SK-N-SH treated with all-trans-retinoic acid at 6 μM for 48 hours (cell line): Measurements from ENCODE around the gene WDFY2.

Source experiments
- BACH2 ChIP-seq: fragments of 250-450 bp; sonication (Bioruptor Pico); IDR thresholded peaks from 2 replicates; pipeline ENCODE4 v1.9.0; 2021; ENCODE audit warnings: mild to moderate bottlenecking, borderline replicate concordance
- ESRRG ChIP-seq: fragments of 250-450 bp; sonication (Bioruptor Pico); IDR thresholded peaks from 2 replicates; pipeline ENCODE4 v1.6.1; 2021; ENCODE audit warnings: mild to moderate bottlenecking
- OSR1 ChIP-seq: fragments of 250-450 bp; sonication (Bioruptor Pico); IDR thresholded peaks from 2 replicates; pipeline ENCODE4 v1.8.0; 2022; ENCODE audit warnings: moderate library complexity, mild to moderate bottlenecking, inconsistent platforms
- PPARA ChIP-seq: fragments of 250-450 bp; sonication (Bioruptor Pico); IDR thresholded peaks from 2 replicates; pipeline ENCODE4 v1.5.0; 2020; ENCODE audit warnings: mild to moderate bottlenecking, borderline replicate concordance
- RARB ChIP-seq: fragments of 250-450 bp; sonication (Bioruptor Pico); IDR thresholded peaks from 2 replicates; pipeline ENCODE4 v1.8.0; 2021; ENCODE audit warnings: mild to moderate bottlenecking, moderate library complexity
- SNAI2 ChIP-seq: fragments of 250-450 bp; sonication (Bioruptor Pico); IDR thresholded peaks from 2 replicates; pipeline ENCODE4 v1.5.0; 2020; ENCODE audit warnings: mild to moderate bottlenecking, moderate library complexity
- TOX ChIP-seq: fragments of 250-450 bp; sonication (Bioruptor Pico); IDR thresholded peaks from 2 replicates; pipeline ENCODE4 v1.8.0; 2021; ENCODE audit warnings: mild to moderate bottlenecking, moderate library complexity, borderline replicate concordance
- ZFP3 ChIP-seq: fragments of 250-450 bp; sonication (Bioruptor Pico); IDR thresholded peaks from 2 replicates; pipeline ENCODE4 v1.5.0; 2020; ENCODE audit warnings: mild to moderate bottlenecking, moderate library complexity
- ZFP30 ChIP-seq: fragments of 450-650 bp; formaldehyde crosslinking; IDR thresholded peaks from 2 replicates; pipeline ENCODE4 v1.5.0; 2022; ENCODE audit warnings: mild to moderate bottlenecking, moderate library complexity
- ZNF70 ChIP-seq: fragments of 450-650 bp; formaldehyde crosslinking; IDR thresholded peaks from 2 replicates; pipeline ENCODE4 v1.5.0; 2020; ENCODE audit warnings: mild to moderate bottlenecking, moderate library complexity
- ZNF8 ChIP-seq: fragments of 450-650 bp; formaldehyde crosslinking; IDR thresholded peaks from 2 replicates; pipeline ENCODE4 v1.5.0; 2020; ENCODE audit warnings: mild to moderate bottlenecking, moderate library complexity
- TF ChIP-seq, protein P1 (sequence below): fragments of 250-450 bp; sonication (Bioruptor Pico); IDR thresholded peaks from 2 replicates; pipeline ENCODE4 v1.8.0; 2020; ENCODE audit warnings: mild to moderate bottlenecking, moderate library complexity, borderline replicate concordance
- TF ChIP-seq, protein P2 (sequence below): fragments of 250-450 bp; sonication (Bioruptor Pico); IDR thresholded peaks from 2 replicates; pipeline ENCODE4 v1.5.1; 2021; ENCODE audit warnings: mild to moderate bottlenecking, moderate library complexity
- TF ChIP-seq, protein P3 (sequence below): fragments of 250-450 bp; sonication (Bioruptor Pico); IDR thresholded peaks from 2 replicates; pipeline ENCODE4 v1.8.0; 2021; ENCODE audit warnings: low read depth, mild to moderate bottlenecking, moderate library complexity, borderline replicate concordance

DNA sequence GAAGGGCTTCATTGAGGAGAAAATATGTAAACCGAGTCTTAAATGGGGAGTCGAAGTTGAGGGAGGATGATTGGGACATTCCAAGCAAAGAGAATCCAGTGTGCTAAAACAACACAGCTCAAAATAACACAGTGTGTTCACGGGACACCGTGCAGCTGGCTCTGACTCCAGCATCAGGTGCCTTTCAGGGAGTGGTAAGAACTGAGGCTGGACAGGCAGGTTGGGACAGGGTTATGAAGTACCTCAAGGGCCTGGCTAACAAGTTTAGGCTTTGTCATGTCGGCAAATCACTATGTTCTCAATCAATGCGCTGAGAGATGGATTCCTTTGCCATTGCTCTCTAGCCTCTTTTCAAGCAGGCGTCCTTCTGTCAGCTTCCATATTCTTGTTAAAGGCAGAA, 27.5 kb upstream of the WDFY2 start:
- TF ChIP-seq, protein P1, sequence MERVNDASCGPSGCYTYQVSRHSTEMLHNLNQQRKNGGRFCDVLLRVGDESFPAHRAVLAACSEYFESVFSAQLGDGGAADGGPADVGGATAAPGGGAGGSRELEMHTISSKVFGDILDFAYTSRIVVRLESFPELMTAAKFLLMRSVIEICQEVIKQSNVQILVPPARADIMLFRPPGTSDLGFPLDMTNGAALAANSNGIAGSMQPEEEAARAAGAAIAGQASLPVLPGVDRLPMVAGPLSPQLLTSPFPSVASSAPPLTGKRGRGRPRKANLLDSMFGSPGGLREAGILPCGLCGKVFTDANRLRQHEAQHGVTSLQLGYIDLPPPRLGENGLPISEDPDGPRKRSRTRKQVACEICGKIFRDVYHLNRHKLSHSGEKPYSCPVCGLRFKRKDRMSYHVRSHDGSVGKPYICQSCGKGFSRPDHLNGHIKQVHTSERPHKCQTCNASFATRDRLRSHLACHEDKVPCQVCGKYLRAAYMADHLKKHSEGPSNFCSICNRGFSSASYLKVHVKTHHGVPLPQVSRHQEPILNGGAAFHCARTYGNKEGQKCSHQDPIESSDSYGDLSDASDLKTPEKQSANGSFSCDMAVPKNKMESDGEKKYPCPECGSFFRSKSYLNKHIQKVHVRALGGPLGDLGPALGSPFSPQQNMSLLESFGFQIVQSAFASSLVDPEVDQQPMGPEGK (CRISPR knock-in tag), result no peak
- no peak for TF ChIP-seq ZFP30 (CRISPR knock-in tag)
- TF ChIP-seq, protein P2, sequence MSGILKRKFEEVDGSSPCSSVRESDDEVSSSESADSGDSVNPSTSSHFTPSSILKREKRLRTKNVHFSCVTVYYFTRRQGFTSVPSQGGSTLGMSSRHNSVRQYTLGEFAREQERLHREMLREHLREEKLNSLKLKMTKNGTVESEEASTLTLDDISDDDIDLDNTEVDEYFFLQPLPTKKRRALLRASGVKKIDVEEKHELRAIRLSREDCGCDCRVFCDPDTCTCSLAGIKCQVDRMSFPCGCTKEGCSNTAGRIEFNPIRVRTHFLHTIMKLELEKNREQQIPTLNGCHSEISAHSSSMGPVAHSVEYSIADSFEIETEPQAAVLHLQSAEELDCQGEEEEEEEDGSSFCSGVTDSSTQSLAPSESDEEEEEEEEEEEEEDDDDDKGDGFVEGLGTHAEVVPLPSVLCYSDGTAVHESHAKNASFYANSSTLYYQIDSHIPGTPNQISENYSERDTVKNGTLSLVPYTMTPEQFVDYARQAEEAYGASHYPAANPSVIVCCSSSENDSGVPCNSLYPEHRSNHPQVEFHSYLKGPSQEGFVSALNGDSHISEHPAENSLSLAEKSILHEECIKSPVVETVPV (CRISPR knock-in tag), result no peak
- TF ChIP-seq PPARA (CRISPR knock-in tag), result no peak
- no peak for TF ChIP-seq SNAI2 (CRISPR knock-in tag)
- TF ChIP-seq ZFP3 (CRISPR knock-in tag), result no peak
- TF ChIP-seq BACH2 (CRISPR knock-in tag), result no peak
- TF ChIP-seq ESRRG (CRISPR knock-in tag), result no peak
- no peak for TF ChIP-seq ZNF8 (CRISPR knock-in tag)
- TF ChIP-seq OSR1 (CRISPR knock-in tag), result no peak
- TF ChIP-seq RARB (CRISPR knock-in tag), result no peak
- TF ChIP-seq ZNF70 (CRISPR knock-in tag), result no peak
- TF ChIP-seq, protein P3, sequence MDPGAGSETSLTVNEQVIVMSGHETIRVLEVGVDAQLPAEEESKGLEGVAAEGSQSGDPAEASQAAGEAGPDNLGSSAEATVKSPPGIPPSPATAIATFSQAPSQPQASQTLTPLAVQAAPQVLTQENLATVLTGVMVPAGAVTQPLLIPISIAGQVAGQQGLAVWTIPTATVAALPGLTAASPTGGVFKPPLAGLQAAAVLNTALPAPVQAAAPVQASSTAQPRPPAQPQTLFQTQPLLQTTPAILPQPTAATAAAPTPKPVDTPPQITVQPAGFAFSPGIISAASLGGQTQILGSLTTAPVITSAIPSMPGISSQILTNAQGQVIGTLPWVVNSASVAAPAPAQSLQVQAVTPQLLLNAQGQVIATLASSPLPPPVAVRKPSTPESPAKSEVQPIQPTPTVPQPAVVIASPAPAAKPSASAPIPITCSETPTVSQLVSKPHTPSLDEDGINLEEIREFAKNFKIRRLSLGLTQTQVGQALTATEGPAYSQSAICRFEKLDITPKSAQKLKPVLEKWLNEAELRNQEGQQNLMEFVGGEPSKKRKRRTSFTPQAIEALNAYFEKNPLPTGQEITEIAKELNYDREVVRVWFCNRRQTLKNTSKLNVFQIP (CRISPR knock-in tag), result no peak
- no peak for TF ChIP-seq TOX
